Measurements from ENCODE around the gene MMP20.

Gene MMP20

DNA sequence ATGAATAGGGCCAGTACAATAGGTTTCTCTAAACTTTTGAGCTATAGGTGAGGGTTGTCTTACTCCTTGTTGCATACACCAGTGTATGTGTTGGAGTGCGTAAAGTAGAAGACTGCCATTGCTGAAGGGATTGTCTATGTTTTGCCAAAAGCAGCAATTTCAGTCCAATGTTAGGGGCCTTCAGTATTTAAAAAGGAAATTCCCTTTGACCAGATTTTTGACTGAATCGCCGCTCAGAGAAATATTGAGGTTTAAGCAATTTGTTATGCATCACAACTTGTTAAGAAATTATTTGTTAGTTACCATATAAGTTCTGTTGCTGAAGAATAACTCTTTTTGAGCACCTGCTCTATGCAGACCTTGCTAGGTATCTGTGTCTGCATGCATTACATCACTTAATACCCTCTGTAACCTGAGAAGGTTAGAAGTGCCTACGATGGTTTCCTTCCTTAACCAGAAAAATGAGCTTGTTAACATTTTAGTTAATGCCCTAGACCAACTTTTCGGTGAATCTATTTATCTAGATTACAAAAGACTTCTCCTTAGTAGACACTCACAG, 33.9 kb downstream of the MMP20 start:
- DNase-seq: no peak

DNA sequence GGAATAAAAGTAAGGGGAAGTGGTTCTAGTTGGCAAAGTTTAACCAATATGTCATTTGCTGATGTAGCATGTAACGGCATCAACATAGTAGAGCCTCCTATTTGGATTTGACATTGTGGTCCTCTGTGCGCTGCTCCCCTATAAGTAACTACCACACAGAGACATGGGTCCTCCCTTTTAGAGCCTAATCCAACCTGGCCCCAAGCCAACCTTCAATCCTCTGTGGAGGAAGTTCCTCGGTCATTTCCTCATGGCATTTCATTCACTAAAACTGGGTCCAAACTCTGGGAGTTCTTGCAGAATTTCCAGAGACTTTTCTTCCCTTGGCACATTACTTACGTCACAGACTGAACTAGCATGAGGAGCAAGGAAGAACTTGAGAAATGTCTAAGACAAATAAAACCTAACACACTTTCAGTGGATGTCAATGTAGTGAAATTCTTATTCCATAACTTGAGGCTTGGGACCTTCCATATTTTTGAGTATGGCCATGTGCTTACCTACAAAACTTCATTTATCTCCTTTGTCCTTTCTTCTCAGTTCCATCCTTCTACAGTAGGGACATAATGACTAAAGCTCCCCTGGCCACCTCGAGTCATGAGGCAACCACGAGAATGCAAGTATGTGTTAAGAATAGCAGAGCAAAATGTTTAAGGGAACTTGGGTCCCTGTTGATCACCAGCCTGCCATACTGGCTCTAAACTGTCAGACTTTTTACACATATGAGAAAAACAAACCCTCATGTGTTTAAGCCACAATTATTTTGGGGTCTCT, 34.7 kb downstream of the MMP20 start:
- DNase-seq: peak; percentile 30 to 39

DNA sequence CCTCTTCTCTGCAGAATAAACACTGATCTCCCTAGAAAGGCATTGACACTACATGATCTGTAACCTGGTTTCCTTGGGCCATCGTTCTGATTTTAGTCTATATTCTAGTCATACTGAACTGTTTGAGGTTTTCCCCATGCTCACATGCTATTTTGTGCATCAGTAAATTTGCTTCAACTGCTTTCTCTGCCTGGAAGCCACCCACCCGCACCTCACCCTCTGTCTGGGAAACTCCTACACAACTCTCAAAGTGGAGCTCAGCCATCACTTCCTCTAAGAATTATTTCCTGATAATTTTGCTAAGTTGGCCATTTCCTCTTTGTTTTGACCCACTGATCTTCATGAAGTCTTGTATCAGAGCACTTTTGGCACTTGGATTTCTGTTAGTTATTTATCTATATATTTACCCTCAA, 36.1 kb downstream of the MMP20 start:
- DNase-seq: peak; percentile 71 to 88

- no peak for DNase-seq
Measured at GRCh38 chr11:102587722-102588121, 37.4 kb downstream of the MMP20 start.

GRCh38 chr11:102583141-102583873, 41.8 kb downstream of the MMP20 start:
- no peak for DNase-seq

GRCh38 chr11:102582140-102582539, 43.0 kb downstream of the MMP20 start:
- DNase-seq: no peak

- DNase-seq: no peak
Measured at GRCh38 chr11:102581066-102581465, 44.1 kb downstream of the MMP20 start.

DNA sequence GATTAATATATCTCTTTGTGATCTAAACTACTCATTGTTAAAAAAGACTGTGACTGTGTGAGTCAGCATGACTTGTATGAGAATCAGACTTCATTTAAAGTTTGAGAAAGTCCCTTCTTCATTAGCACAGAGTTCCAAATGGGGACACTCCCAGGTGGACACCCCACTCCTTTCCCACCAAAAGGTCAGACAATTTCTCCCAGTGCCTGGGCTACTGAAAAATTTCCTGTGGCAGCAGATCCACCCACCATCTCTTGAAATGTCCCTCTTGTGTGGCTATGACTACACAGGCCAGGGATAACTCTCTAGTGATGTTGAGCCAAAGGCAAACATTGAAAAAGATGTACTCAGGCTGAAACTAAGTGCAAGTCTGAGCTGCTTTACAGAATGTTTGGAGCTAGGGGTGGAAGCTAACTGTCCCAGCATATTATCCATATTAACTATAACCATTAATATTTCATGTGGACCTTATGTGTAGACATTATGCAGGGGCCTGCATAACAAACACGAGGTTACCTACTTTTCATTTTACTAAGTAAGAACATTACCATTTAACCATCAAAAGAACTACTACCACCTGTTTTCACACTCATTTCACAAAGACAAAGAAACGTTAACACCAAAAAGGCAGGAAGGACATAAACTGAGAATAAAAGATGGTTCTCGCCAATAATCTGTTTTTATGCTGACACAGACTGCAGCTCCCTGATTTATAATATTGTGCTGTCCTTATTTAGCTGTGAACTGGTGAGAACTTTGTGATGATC, 44.8 kb downstream of the MMP20 start:
- no peak for DNase-seq

DNA sequence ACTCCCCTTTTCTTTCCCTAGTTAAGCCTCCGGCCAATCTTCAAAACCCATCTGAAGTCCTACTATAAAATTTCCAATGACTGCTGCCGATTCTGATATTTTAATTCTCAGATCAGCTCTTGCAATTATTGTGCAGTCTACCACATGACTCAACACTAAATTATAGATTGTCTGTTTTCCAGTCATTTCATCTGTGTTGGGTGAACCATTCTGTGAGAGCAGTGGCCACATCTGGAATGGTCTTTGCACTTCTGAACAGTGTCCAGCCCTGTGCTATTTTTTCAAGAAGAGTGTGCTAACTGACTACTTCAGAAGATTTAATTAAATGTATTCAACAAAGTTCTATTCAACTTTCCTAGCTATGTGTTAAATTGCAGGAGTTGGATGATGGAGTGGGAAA, 47.4 kb downstream of the MMP20 start:
- no peak for DNase-seq

GRCh38 chr11:102577182-102577581, 48.0 kb downstream of the MMP20 start:
- DNase-seq: peak; percentile 91 to 92

DNA sequence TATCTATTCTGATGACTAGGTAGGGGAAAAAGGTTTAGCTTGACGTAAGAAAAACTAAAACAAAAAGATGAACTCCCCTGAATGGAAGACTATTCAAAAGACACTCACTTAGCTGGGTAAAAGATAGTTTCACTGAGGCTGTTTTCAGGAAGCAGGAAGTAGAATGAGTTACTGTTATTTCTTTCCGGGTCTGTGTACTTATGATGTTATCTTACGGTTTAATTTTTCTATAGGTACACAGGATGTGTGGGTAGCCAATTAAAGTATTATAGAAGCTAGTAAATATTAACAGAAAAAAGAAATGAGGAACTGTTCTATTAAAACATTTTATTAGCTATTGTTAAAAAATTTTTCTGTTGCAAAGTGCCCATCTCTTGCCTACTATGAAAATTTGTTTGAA, 48.8 kb downstream of the MMP20 start:
- no peak for DNase-seq

- DNase-seq: no peak
Measured at GRCh38 chr11:102575012-102575411, 50.1 kb downstream of the MMP20 start.

DNA sequence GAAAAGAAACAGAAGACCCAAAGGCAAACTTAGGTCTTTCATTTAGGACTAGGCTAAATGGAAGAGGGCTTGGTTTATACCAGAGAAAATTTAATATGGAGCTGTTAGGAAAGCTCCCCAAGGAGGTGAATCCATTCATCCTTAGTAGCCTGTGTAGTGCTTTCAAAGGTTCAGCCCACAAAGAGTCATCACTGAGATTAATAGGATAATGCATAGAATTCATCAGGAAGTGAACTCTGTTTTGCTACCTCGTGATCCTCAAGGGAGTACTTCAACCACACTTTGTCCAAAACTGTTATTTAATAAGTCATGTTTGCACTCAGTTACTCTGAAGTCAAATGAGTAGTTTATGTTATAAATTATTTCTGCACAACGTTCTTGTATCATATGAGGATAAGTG, 51.3 kb downstream of the MMP20 start:
- DNase-seq: no peak

GRCh38 chr11:102572554-102573220, 52.4 kb downstream of the MMP20 start:
- no peak for DNase-seq

DNA sequence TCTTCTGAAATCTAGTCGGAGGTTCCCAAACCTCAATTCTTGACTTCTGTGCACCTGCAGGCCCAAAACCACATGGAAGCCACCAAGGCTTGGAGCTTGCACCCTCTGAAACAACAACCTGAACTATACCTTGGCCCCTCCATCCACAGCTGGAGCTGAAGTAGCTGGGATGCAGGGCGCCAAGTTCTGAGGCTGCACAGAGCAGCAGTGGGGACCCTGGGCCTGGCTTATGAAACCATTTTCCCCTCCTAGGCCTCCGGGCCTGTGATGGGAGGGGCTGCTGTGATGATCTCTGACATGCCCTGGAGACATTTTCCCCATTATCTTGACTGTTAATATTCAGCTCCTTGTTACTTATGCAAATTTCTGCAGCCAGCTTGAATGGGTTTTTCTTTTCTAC, 56.3 kb downstream of the MMP20 start:
- DNase-seq: no peak

DNA sequence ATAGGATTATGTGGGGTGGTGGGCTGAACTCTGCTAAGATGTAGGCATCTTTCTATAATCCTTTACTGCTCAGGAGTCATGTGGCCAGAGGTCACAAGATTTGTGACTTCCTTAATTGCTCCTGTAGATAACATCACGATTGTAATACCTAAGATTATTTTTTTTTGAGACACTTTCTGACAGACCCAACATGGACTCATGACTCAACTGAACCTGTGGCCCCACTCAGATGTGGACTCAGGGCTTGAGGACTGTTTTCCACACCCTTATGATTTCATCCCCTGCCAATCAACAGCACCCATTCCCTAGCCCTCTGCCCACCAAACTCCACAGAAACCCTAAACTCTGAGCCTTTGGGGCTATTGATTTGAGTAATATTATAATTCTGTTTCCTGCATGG, 59.0 kb downstream of the MMP20 start:
- DNase-seq: no peak

- DNase-seq: no peak
Measured at GRCh38 chr11:102564110-102564509, 61.0 kb downstream of the MMP20 start.

GRCh38 chr11:102561636-102562035, 63.5 kb downstream of the MMP20 start:
- no peak for DNase-seq

GRCh38 chr11:102560555-102561011, 64.5 kb downstream of the MMP20 start:
- peak; percentile 65 to 73 for DNase-seq

DNA sequence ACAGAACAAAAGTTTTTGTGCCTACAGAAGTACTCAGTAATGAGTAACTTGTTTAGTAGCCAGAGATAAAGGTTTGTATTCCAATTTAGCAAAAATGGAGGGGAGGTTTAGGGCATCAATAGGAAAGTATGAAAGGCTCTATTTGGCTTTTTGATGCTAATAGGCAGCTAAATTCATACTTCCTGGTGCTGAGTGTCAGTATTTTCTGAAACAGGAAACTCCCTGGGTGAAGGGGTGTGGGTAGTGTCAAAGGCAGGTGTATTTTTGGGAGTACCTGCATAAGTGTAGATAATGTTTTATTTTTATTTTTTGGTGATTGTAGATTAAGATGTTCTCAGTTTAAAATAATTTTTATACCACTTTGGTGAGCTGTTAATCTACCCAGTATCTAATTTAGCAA, 65.3 kb downstream of the MMP20 start:
- DNase-seq: no peak

GRCh38 chr11:102555091-102555490, 70.0 kb downstream of the MMP20 start:
- DNase-seq: no peak

DNA sequence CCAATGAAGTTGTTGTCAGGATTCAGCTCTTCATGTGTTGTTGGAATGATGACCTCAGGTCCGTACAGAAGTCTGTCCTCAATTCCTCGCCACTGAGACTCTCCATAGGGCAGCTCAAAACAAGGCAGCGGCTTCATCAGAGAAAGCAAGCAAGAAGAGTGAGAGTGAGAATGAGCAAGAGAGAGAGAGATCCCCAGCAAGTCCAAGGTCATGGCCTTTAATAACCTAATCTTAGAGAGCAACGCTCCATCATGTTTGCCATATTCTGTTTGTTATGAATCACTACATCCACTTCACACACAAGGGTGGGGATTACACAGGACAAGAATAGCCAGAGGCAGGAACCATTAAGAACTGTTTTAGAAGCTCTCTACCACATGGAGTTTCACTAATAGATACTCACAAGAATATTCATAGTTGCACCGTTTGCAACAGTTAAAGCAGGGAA, 71.3 kb downstream of the MMP20 start:
- DNase-seq: no peak

Data from Kasumi-1 (cell line).